GM23338 (cell line): ENCODE data around the gene LDHB.

ENCODE experiments used
- CREB1 ChIP-seq: fragments of 250-450 bp; sonication (Bioruptor Pico); IDR thresholded peaks from 2 replicates; pipeline ENCODE4 v1.5.0; 2020; ENCODE audit warnings: low read depth, mild to moderate bottlenecking, moderate library complexity
- EZH2 ChIP-seq: fragments of 200-600 bp; sonication (generic); IDR thresholded peaks from one replicate; pipeline ENCODE4 v1.8.0; 2017; ENCODE audit warnings: antibody characterized with exemption, mild to moderate bottlenecking, low read depth; ENCODE audit not compliant: unreplicated experiment
- EZH2phosphoT487 ChIP-seq: fragments of 200-600 bp; sonication (generic); IDR thresholded peaks from one replicate; pipeline ENCODE4 v1.8.1; 2018; ENCODE audit warnings: antibody characterized with exemption; ENCODE audit not compliant: unreplicated experiment
- JUNB ChIP-seq: IDR thresholded peaks from one replicate; pipeline ENCODE4 v1.6.1; 2016; ENCODE audit warnings: antibody characterized with exemption; ENCODE audit not compliant: unreplicated experiment
- NANOG ChIP-seq: IDR thresholded peaks from 2 replicates; pipeline ENCODE4 v1.6.1; 2016; ENCODE audit warnings: antibody characterized with exemption, borderline replicate concordance
- POLR2AphosphoS5 ChIP-seq: IDR thresholded peaks from 2 replicates; pipeline ENCODE4 v1.6.1; 2016; ENCODE audit warnings: antibody characterized with exemption, low read depth
- STAT1 ChIP-seq: IDR thresholded peaks from one replicate; pipeline ENCODE4 v1.6.1; 2016; ENCODE audit warnings: antibody characterized with exemption; ENCODE audit not compliant: unreplicated experiment
- ZNF114 ChIP-seq: fragments of 250-450 bp; sonication (Bioruptor Pico); IDR thresholded peaks from 2 replicates; pipeline ENCODE4 v1.5.0; 2020; ENCODE audit warnings: mild to moderate bottlenecking, moderate library complexity
- TF ChIP-seq, protein P1 (sequence below): IDR thresholded peaks from one replicate; pipeline ENCODE4 v1.6.1; 2018; ENCODE audit warnings: antibody characterized with exemption; ENCODE audit not compliant: unreplicated experiment
- TF ChIP-seq, protein P2 (sequence below), 2 experiments: fragments of 200-600 bp in 1 of 2; sonication (generic) in 1 of 2; conservative IDR thresholded peaks; 2 replicates each; pipeline versions ENCODE4 v1.5.1 to v1.6.1; 2016 to 2017; ENCODE audit warnings: antibody characterized with exemption in 2 of 2, low read depth in 2 of 2, mild to moderate bottlenecking in 2 of 2, moderate library complexity in 1 of 2
- TF ChIP-seq, protein P3 (sequence below): IDR thresholded peaks from 2 replicates; pipeline ENCODE4 v1.6.1; 2016; ENCODE audit warnings: antibody characterized with exemption

DNA sequence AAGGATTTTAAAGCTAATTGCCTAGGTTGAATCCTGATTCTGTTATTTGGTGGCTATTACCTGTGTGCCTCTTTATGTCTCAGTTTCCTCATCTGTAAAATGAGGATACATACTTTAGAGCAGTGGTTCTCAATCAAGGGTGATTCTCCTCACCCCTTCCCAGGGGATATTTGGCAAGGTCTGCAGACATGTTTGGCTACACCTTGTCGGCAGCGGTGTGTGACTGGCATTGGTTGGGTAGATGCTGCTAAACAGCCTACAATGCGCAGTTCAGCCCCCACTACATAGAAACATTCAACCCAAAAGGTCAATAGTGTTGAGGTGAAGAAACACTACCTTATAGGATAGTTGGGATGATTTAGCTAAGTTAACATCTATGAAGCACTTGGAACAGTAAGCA, 23.4 kb downstream of the LDHB start:
- no peak for TF ChIP-seq CREB1
- TF ChIP-seq, protein P1, sequence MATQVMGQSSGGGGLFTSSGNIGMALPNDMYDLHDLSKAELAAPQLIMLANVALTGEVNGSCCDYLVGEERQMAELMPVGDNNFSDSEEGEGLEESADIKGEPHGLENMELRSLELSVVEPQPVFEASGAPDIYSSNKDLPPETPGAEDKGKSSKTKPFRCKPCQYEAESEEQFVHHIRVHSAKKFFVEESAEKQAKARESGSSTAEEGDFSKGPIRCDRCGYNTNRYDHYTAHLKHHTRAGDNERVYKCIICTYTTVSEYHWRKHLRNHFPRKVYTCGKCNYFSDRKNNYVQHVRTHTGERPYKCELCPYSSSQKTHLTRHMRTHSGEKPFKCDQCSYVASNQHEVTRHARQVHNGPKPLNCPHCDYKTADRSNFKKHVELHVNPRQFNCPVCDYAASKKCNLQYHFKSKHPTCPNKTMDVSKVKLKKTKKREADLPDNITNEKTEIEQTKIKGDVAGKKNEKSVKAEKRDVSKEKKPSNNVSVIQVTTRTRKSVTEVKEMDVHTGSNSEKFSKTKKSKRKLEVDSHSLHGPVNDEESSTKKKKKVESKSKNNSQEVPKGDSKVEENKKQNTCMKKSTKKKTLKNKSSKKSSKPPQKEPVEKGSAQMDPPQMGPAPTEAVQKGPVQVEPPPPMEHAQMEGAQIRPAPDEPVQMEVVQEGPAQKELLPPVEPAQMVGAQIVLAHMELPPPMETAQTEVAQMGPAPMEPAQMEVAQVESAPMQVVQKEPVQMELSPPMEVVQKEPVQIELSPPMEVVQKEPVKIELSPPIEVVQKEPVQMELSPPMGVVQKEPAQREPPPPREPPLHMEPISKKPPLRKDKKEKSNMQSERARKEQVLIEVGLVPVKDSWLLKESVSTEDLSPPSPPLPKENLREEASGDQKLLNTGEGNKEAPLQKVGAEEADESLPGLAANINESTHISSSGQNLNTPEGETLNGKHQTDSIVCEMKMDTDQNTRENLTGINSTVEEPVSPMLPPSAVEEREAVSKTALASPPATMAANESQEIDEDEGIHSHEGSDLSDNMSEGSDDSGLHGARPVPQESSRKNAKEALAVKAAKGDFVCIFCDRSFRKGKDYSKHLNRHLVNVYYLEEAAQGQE: no peak
- TF ChIP-seq, protein P2, sequence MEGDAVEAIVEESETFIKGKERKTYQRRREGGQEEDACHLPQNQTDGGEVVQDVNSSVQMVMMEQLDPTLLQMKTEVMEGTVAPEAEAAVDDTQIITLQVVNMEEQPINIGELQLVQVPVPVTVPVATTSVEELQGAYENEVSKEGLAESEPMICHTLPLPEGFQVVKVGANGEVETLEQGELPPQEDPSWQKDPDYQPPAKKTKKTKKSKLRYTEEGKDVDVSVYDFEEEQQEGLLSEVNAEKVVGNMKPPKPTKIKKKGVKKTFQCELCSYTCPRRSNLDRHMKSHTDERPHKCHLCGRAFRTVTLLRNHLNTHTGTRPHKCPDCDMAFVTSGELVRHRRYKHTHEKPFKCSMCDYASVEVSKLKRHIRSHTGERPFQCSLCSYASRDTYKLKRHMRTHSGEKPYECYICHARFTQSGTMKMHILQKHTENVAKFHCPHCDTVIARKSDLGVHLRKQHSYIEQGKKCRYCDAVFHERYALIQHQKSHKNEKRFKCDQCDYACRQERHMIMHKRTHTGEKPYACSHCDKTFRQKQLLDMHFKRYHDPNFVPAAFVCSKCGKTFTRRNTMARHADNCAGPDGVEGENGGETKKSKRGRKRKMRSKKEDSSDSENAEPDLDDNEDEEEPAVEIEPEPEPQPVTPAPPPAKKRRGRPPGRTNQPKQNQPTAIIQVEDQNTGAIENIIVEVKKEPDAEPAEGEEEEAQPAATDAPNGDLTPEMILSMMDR (conservative IDR thresholded peaks at IDR 0.05; ENCODE audit: low read depth in 2 of 2): no peak
- no peak for TF ChIP-seq EZH2phosphoT487
- TF ChIP-seq EZH2: no peak
- TF ChIP-seq POLR2AphosphoS5: no peak
- TF ChIP-seq JUNB: no peak
- TF ChIP-seq ZNF114 (CRISPR knock-in tag): no peak
- TF ChIP-seq, protein P3, sequence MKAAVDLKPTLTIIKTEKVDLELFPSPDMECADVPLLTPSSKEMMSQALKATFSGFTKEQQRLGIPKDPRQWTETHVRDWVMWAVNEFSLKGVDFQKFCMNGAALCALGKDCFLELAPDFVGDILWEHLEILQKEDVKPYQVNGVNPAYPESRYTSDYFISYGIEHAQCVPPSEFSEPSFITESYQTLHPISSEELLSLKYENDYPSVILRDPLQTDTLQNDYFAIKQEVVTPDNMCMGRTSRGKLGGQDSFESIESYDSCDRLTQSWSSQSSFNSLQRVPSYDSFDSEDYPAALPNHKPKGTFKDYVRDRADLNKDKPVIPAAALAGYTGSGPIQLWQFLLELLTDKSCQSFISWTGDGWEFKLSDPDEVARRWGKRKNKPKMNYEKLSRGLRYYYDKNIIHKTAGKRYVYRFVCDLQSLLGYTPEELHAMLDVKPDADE: no peak
- TF ChIP-seq NANOG: no peak
- no peak for TF ChIP-seq STAT1
